ENCODE results near the gene ZMAT3. TPM values are rescaled to one million over a fixed set of nuclear protein-coding genes. Genes with fewer than 3 reads are reported as not detected.
A peak's percentile ranks its signal among the peaks of the same experiment; 100 is the strongest.
"Not testable (repeated sequence)": the region's sequence is repeated elsewhere in the genome, so short reads cannot be mapped to it uniquely, and the experiment has no call there.

ZMAT3 gene
- total RNA-seq, 1 donor from 2014 or later, result 17.3 TPM

DNA sequence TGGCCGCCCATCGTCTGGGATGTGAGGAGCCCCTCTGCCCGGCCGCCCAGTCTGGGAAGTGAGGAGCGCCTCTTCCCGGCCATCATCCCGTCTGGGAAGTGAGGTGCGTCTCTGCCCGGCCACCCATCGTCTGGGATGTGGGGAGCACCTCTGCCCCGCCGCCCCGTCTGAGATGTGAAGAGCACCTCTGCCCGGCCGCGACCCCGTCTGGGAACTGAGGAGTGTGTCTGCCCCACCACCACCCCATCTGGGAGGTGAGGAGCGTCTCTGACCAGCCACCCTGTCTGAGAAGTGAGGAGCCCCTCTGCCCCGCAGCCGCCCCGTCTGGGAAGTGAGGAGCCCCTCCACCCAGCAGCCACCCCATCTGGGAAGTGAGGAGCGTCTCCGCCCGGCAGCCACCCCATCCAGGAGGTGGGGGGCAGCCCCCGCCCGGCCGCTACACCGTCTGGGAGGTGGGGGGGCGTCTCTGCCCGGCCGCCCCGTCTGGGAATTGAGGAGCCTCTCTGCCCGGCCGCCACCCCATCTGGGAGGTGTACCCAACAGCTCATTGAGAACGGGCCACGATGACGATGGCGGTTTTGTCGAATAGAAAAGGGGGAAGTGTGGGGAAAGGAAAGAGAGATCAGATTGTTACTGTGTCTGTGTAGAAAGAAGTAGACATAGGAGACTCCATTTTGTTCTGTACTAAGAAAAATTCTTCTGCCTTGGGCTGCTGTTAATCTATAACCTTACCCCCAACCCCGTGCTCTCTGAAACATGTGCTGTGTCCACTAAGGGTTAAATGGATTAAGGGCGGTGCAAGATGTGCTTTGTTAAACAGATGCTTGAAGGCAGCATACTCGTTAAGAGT, 38.9 kb downstream of the ZMAT3 start:
- H3K9me3 Mint-ChIP-seq; H3K4me3 Mint-ChIP-seq; H3K27me3 Mint-ChIP-seq (ENCODE audit: insufficient read depth); intact Hi-C loops (cut with micrococcal nuclease); DNase-seq (ENCODE audit: low spot score); H3K27ac Mint-ChIP-seq; H3K4me1 Mint-ChIP-seq (ENCODE audit: low read depth); H3K36me3 Mint-ChIP-seq (ENCODE audit: low read depth): not testable (repeated sequence)

- Mint-ChIP-seq H3K9me3 (no peaks in the 10 kb centered on the region), H3K4me1 (ENCODE audit: low read depth) (peaks cover 14% of the 10 kb centered on the region)
- intact Hi-C loops (cut with micrococcal nuclease), result no loop called here
Measured at GRCh38 chr3:179029096-179029495, 42.5 kb downstream of the ZMAT3 start.

GRCh38 chr3:179028408-179028807, 43.2 kb downstream of the ZMAT3 start:
- Mint-ChIP-seq H3K9me3 (no peaks in the 10 kb centered on the region), H3K4me1 (ENCODE audit: low read depth) (peaks cover 14% of the 10 kb centered on the region), H3K27me3 (ENCODE audit: insufficient read depth) (no peaks in the 10 kb centered on the region), H3K4me3 (no peak overlapping the region), H3K27ac (no peak overlapping the region), H3K36me3 (ENCODE audit: low read depth) (peaks cover 8% of the 10 kb centered on the region)
- intact Hi-C loops (cut with micrococcal nuclease), result no loop called here
- no peak for DNase-seq (ENCODE audit: low spot score)

More at GRCh38 chr3:179029096-179029495, 42.5 kb downstream of the ZMAT3 start:
- Mint-ChIP-seq H3K36me3 (ENCODE audit: low read depth) (peaks cover 5% of the 10 kb centered on the region), H3K4me3 (no peak overlapping the region), H3K27me3 (ENCODE audit: insufficient read depth) (no peaks in the 10 kb centered on the region), H3K27ac (no peak overlapping the region)
- DNase-seq (ENCODE audit: low spot score), result no peak

DNA sequence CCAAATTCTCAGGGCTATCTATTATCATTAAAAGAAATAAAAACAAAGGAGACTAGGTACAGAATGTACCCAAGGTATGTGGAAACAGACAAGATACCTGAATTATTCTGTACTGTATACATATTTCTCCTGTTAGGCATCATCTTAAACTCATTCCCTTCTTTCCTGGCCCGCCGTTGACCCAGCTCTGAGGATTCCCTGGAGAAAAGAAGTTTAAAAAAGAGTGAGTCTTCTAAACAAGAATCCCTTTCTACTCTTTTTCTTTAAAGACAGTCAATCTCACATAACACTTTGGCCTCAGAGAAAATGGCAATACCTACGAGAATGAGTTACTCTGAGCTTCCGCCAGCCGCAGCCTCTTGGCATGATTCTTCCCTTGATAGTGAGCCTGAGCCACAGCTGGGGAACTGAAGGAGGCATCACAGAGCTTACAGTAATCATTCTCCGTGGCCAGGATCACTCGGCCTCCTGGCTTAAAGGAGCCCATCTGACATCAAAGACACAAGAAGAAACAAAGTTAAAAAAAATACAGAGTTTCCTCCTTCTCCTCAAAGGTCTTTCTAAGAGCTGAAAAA, 44.2 kb downstream of the ZMAT3 start:
- Mint-ChIP-seq H3K4me3 (no peak overlapping the region), H3K9me3 (no peaks in the 10 kb centered on the region), H3K27ac (peak overlapping the region; percentile 34), H3K4me1 (ENCODE audit: low read depth) (peaks cover 14% of the 10 kb centered on the region), H3K27me3 (ENCODE audit: insufficient read depth) (no peaks in the 10 kb centered on the region), H3K36me3 (ENCODE audit: low read depth) (peaks cover 8% of the 10 kb centered on the region)
- no peak for DNase-seq (ENCODE audit: low spot score)
- intact Hi-C loops (cut with micrococcal nuclease), result no loop called here

GRCh38 chr3:179026636-179027035, 45.0 kb downstream of the ZMAT3 start:
- Mint-ChIP-seq H3K4me1 (ENCODE audit: low read depth) (peaks cover 18% of the 10 kb centered on the region), H3K36me3 (ENCODE audit: low read depth) (peaks cover 8% of the 10 kb centered on the region), H3K27me3 (ENCODE audit: insufficient read depth) (no peaks in the 10 kb centered on the region), H3K9me3 (no peaks in the 10 kb centered on the region), H3K4me3 (no peak overlapping the region), H3K27ac (no peak overlapping the region)
- DNase-seq (ENCODE audit: low spot score), result no peak
- intact Hi-C loops (cut with micrococcal nuclease), result no loop called here

- DNase-seq (ENCODE audit: low spot score), result no peak
- Mint-ChIP-seq H3K9me3 (no peaks in the 10 kb centered on the region), H3K36me3 (ENCODE audit: low read depth) (peaks cover 9% of the 10 kb centered on the region), H3K27ac (peak overlapping the region; percentile 34), H3K4me3 (peak overlapping the region; percentile 34), H3K4me1 (ENCODE audit: low read depth) (peaks cover 45% of the 10 kb centered on the region), H3K27me3 (ENCODE audit: insufficient read depth) (no peaks in the 10 kb centered on the region)
- intact Hi-C loops (cut with micrococcal nuclease), result loop anchor here (2.0 kb wide), 1 partner anchor 15 kb away; no protein-coding TSS in a partner anchor
Measured at GRCh38 chr3:179021119-179021903, 50.3 kb downstream of the ZMAT3 start.

DNA sequence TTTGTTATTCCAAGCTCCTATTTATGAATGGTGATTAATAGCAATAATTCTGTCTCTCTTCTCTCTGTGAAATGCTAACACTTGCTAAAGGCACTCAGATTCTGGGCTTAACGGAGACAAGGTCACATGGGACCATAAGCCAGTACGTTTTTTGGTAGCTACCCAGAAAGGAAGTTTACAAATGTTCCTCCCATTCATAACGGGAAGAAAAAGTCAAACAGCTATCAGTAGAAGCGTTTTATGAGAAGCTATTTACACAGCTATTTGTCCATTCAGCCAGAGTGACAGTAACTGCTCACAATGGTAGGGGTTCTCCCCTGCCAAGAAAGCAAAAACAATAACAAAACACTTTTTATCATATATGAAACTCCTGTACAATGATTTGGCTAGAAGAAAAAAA, 51.5 kb downstream of the ZMAT3 start:
- H3K36me3 Mint-ChIP-seq (ENCODE audit: low read depth), result peaks cover 9% of the 10 kb centered on the region
- DNase-seq (ENCODE audit: low spot score), result no peak
- peak overlapping the region; percentile 15 for H3K4me3 Mint-ChIP-seq
- H3K9me3 Mint-ChIP-seq, result no peaks in the 10 kb centered on the region
- peaks cover 57% of the 10 kb centered on the region for H3K4me1 Mint-ChIP-seq (ENCODE audit: low read depth)
- no peaks in the 10 kb centered on the region for H3K27me3 Mint-ChIP-seq (ENCODE audit: insufficient read depth)
- peak overlapping the region; percentile 46 for H3K27ac Mint-ChIP-seq
- intact Hi-C loops (cut with micrococcal nuclease), result loop anchor here (2.0 kb wide), 1 partner anchor 17 kb away; no protein-coding TSS in a partner anchor

DNA sequence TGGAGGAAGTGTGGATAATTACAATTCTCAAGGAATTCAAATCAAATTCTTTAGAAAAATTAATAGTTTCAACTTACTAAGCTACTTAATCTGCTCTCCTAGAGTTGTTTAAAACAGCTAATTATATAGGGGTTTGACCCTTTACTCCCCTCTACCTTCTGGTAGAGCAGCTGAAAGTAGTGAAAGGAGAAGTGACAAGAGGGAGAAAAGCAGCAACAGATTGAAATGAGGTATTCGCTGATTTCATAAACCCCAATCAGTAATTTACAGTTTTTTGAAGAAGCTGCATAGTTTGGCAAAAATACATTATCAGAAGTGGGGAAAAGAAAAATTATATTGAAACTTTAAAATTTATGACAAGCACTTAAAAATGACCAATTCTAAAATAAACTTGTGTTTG, 52.8 kb downstream of the ZMAT3 start:
- Mint-ChIP-seq H3K4me1 (ENCODE audit: low read depth) (peaks cover 63% of the 10 kb centered on the region), H3K27ac (no peak overlapping the region), H3K36me3 (ENCODE audit: low read depth) (peaks cover 8% of the 10 kb centered on the region), H3K4me3 (no peak overlapping the region), H3K9me3 (no peaks in the 10 kb centered on the region), H3K27me3 (ENCODE audit: insufficient read depth) (peaks cover 2% of the 10 kb centered on the region)
- intact Hi-C loops (cut with micrococcal nuclease), result loop anchor here (5.0 to 10.0 kb wide), 4 partner anchors 243 to 1896 kb away; partner anchors contain the start of genes FXR1 and TTC14
- DNase-seq (ENCODE audit: low spot score), result no peak

DNA sequence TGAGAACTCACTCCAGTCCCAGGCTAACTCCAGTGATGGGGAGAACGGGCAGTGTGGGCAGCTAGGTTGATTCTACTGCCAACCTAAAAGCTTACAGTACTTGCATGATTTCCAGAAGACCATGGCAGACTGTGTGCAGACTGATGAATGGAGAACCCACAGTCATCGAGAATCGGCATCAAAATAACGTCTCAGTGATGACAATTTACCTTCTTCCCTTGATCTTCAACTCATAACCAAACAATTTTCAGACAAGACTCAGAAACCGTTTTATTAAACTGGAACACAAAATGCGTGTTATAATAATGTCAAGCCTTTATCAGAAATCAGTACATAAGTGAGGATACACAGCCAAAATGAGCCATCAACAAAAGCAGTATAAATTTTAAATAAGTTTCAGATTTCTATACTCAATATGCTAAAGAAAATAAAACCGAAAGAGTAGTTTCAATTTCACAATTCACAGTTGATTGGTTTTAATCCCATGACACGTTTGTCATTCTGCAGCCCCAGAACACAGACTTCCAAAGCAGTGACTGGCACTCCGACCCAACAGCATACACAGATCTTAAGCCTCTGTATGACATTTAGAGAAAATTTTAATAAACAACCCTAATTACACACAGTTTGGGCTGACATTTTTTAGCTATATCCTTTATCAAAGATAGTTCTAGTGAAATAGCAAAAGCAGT, 54.5 kb downstream of the ZMAT3 start:
- peaks cover 69% of the 10 kb centered on the region for H3K4me1 Mint-ChIP-seq (ENCODE audit: low read depth)

DNA sequence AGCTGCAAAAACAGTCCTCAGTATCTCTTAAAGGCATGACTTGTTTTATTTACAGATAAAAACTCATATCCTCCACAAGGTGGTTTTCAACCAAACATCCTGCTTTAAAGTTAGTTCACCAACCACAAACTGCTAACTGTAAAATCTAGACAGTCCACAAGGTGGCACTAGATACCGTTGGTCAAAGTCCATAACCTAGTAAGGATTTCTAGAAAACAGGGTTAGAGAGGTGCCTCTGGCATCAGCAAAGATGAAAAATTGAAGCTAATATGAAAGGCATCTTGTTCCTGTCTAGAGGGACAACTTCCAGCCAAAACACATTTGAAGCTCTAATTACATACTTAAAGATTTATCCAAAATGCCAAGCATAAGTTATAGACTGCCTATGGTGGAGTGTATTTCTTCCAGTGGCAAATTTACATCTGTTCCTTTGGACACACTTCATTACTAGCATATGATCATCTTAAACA, 56.0 kb downstream of the ZMAT3 start:
- Mint-ChIP-seq H3K27me3 (ENCODE audit: insufficient read depth) (peaks cover 7% of the 10 kb centered on the region), H3K27ac (peak overlapping the region; percentile 24), H3K9me3 (no peaks in the 10 kb centered on the region), H3K4me1 (ENCODE audit: low read depth) (peaks cover 55% of the 10 kb centered on the region), H3K36me3 (ENCODE audit: low read depth) (peaks cover 8% of the 10 kb centered on the region), H3K4me3 (no peak overlapping the region)
- DNase-seq (ENCODE audit: low spot score), result peak; percentile 68
- intact Hi-C loops (cut with micrococcal nuclease), result loop anchor here (1.0 to 10.0 kb wide), 12 partner anchors 15 to 1899 kb away; partner anchors contain the start of genes FXR1, GNB4, MFN1 and TTC14

More for the DNA sequence above, 54.5 kb downstream of the ZMAT3 start:
- Mint-ChIP-seq H3K4me3 (no peak overlapping the region), H3K36me3 (ENCODE audit: low read depth) (peaks cover 8% of the 10 kb centered on the region), H3K9me3 (no peaks in the 10 kb centered on the region), H3K27me3 (ENCODE audit: insufficient read depth) (peaks cover 2% of the 10 kb centered on the region), H3K27ac (peak overlapping the region; percentile 68)
- no peak for DNase-seq (ENCODE audit: low spot score)
- intact Hi-C loops (cut with micrococcal nuclease), result loop anchor here (5.0 to 10.0 kb wide), 4 partner anchors 245 to 1898 kb away; partner anchors contain the start of genes FXR1 and TTC14

DNA sequence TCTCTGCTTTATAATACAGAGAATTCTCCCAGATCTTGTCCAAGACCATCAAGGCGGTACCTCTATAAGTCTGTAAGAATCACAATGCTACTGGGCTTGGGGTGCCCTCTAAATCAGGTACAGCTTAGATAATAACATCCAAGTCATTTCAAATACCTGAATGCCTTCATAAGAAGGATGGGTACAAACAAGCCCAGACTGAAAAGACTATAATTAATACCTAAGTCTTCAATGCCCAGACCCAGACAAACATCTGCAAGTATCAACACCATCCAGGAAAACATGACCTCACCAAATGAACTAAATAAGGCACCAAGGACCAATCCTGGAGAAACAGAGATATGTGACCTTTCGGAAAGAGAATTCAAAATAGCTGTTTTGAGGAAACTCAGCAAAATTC, 65.9 kb downstream of the ZMAT3 start:
- peaks cover 1% of the 10 kb centered on the region for H3K4me1 Mint-ChIP-seq (ENCODE audit: low read depth)
- no peak overlapping the region for H3K27ac Mint-ChIP-seq
- H3K27me3 Mint-ChIP-seq (ENCODE audit: insufficient read depth), result peaks cover 30% of the 10 kb centered on the region
- H3K4me3 Mint-ChIP-seq, result no peak overlapping the region
- intact Hi-C loops (cut with micrococcal nuclease), result no loop called here
- peaks cover 9% of the 10 kb centered on the region for H3K36me3 Mint-ChIP-seq (ENCODE audit: low read depth)
- no peak for DNase-seq (ENCODE audit: low spot score)
- H3K9me3 Mint-ChIP-seq, result no peaks in the 10 kb centered on the region

DNA sequence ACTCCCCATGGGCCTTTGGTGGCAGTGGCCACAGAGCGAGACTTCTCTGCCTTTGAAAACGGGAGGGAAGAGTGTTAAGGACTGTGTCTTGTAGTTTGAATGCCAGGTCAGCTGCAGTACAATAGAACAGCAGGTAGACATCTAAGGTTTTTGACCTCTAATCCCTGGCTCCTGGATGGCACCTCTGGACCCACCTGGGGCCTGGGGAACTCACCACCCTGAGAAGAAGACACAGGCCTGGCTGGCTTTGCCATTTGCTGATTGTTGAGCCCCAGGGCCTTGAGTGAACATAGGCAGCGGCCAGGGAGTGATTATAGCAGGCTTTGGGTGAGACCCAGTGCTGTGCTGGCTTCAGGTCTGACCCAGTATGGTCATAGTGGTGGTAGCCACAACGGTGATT, 66.4 kb downstream of the ZMAT3 start:
- no peaks in the 10 kb centered on the region for H3K9me3 Mint-ChIP-seq
- H3K4me1 Mint-ChIP-seq (ENCODE audit: low read depth), result peaks cover 6% of the 10 kb centered on the region
- H3K36me3 Mint-ChIP-seq (ENCODE audit: low read depth), result peaks cover 9% of the 10 kb centered on the region
- H3K4me3 Mint-ChIP-seq, result no peak overlapping the region
- intact Hi-C loops (cut with micrococcal nuclease), result no loop called here
- no peak overlapping the region for H3K27ac Mint-ChIP-seq
- no peak for DNase-seq (ENCODE audit: low spot score)
- peaks cover 28% of the 10 kb centered on the region for H3K27me3 Mint-ChIP-seq (ENCODE audit: insufficient read depth)
